Embryonic facial prominence (tissue), 1 donor: ENCODE results near the gene DOLPP1.
"Not testable (repeated sequence)": the region's sequence is repeated elsewhere in the genome, so short reads cannot be mapped to it uniquely, and the experiment has no call there.

Source experiments
- DNase-seq: peaks from one replicate; pipeline ENCODE4 v3.0.0-alpha.2; 2016; ENCODE audit errors: extremely low spot score

DOLPP1 gene

GRCh38 chr9:129111528-129112151 is 30.7 kb downstream of the DOLPP1 start:
- no peak for DNase-seq

GRCh38 chr9:129112526-129112925 is 31.6 kb downstream of the DOLPP1 start:
- DNase-seq, result not testable (repeated sequence)

GRCh38 chr9:129113645-129114304 is 32.9 kb downstream of the DOLPP1 start:
- no peak for DNase-seq

- DNase-seq, result no peak
These were observed 37.9 kb downstream of the DOLPP1 start for GRCh38 chr9:129118799-129119198.

- DNase-seq, result no peak
These were observed 40.6 kb downstream of the DOLPP1 start for GRCh38 chr9:129121483-129121882.

- DNase-seq, result no peak
These were observed 41.2 kb downstream of the DOLPP1 start for GRCh38 chr9:129122133-129122532.

GRCh38 chr9:129122976-129123375 is 42.1 kb downstream of the DOLPP1 start:
- not testable (repeated sequence) for DNase-seq

- no peak for DNase-seq
These were observed 43.7 kb downstream of the DOLPP1 start for GRCh38 chr9:129124506-129125069.

GRCh38 chr9:129125478-129125877 is 44.6 kb downstream of the DOLPP1 start:
- DNase-seq, result no peak

- DNase-seq, result no peak
These were observed 46.1 kb downstream of the DOLPP1 start for GRCh38 chr9:129126749-129127618.

- no peak for DNase-seq
These were observed 47.8 kb downstream of the DOLPP1 start for GRCh38 chr9:129128689-129129088.

GRCh38 chr9:129130271-129130670 is 49.4 kb downstream of the DOLPP1 start:
- DNase-seq, result not testable (repeated sequence)

- DNase-seq, result no peak
These were observed 49.9 kb downstream of the DOLPP1 start for GRCh38 chr9:129130791-129131190.

- DNase-seq, result no peak
These were observed 50.6 kb downstream of the DOLPP1 start for GRCh38 chr9:129131300-129132145.

- DNase-seq, result no peak
These were observed 52.2 kb downstream of the DOLPP1 start for GRCh38 chr9:129133082-129133481.

GRCh38 chr9:129135476-129135875 is 54.6 kb downstream of the DOLPP1 start:
- DNase-seq, result no peak

- DNase-seq, result no peak
These were observed 55.6 kb downstream of the DOLPP1 start for GRCh38 chr9:129136446-129137035.

- no peak for DNase-seq
These were observed 56.6 kb downstream of the DOLPP1 start for GRCh38 chr9:129137292-129138143.

GRCh38 chr9:129138144-129138462 is 57.2 kb downstream of the DOLPP1 start:
- no peak for DNase-seq
